Fibroblast of the aortic adventitia (primary cell): ENCODE measurements around the gene HHIP. TPM values are rescaled to one million over a fixed set of nuclear protein-coding genes. Genes with fewer than 3 reads are reported as not detected.
A peak's percentile ranks its signal among the peaks of the same experiment; 100 is the strongest.

Experiments used
- DNase-seq: peaks from one replicate; pipeline ENCODE4 v3.0.0-alpha.2; 2010; ENCODE audit warnings: low read depth
- H3K4me3 ChIP-seq: 2 replicates; pipeline ENCODE4 v1.5.1; 2011; ENCODE audit warnings: low read depth, mild to moderate bottlenecking, control low read depth, low read length, moderate library complexity
- total RNA-seq: library from RNA; depleted of rRNA; stranded (reverse); fragments of >200 nt; gene quantifications from 2 replicates; pipeline ENCODE4 v1.2.3, GENCODE V29; 2012; ENCODE audit warnings: low replicate concordance
- TF ChIP-seq, protein P1 (sequence below): IDR thresholded peaks from 2 replicates; pipeline ENCODE4 v1.5.1; 2011; ENCODE audit warnings: mild to moderate bottlenecking, low read length, control low read depth, inconsistent platforms; ENCODE audit not compliant: insufficient read depth

HHIP gene
- total RNA-seq, 1 donor = 16.0 TPM

DNA sequence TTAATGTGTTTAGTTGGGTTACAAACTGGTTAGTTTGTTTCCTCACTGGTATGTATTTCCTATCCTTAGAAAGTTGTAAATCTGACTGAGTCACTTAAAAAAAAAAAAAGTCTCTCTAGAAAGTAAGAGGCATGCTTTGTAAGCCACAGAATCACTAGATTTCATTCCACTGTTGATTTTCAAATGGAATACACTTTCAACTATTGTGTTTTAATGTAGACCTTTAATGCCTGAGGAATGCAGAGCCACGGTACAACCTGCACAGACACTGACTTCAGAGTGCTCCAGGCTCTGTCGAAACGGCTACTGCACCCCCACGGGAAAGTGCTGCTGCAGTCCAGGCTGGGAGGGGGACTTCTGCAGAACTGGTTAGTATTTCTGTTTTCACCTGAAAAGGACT is 88.6 kb downstream of the HHIP start:
- no peak overlapping the region for H3K4me3 ChIP-seq
- TF ChIP-seq, protein P1, sequence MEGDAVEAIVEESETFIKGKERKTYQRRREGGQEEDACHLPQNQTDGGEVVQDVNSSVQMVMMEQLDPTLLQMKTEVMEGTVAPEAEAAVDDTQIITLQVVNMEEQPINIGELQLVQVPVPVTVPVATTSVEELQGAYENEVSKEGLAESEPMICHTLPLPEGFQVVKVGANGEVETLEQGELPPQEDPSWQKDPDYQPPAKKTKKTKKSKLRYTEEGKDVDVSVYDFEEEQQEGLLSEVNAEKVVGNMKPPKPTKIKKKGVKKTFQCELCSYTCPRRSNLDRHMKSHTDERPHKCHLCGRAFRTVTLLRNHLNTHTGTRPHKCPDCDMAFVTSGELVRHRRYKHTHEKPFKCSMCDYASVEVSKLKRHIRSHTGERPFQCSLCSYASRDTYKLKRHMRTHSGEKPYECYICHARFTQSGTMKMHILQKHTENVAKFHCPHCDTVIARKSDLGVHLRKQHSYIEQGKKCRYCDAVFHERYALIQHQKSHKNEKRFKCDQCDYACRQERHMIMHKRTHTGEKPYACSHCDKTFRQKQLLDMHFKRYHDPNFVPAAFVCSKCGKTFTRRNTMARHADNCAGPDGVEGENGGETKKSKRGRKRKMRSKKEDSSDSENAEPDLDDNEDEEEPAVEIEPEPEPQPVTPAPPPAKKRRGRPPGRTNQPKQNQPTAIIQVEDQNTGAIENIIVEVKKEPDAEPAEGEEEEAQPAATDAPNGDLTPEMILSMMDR = no peak
- DNase-seq = peak; percentile 42

DNA sequence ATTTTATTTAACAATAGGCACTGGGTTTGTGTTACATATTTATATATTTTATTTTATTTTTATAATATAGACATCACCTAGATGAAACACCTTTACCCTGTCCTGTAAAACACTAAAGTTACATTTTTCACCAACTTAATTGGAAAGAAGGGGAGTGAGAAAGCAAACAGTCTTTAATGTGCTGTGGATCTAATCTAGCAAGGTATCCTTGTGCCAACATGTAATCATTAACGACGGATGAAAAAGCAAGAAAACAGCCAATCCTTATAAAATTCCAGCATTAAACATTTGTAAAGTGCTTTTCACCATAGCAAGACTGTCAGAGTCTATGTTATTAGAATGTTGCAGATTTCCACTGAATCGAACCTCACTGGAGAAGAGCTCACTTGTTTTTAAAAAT is 92.7 kb downstream of the HHIP start:
- no peak for DNase-seq
- H3K4me3 ChIP-seq = no peak overlapping the region
- TF ChIP-seq, protein P1 = no peak

DNA sequence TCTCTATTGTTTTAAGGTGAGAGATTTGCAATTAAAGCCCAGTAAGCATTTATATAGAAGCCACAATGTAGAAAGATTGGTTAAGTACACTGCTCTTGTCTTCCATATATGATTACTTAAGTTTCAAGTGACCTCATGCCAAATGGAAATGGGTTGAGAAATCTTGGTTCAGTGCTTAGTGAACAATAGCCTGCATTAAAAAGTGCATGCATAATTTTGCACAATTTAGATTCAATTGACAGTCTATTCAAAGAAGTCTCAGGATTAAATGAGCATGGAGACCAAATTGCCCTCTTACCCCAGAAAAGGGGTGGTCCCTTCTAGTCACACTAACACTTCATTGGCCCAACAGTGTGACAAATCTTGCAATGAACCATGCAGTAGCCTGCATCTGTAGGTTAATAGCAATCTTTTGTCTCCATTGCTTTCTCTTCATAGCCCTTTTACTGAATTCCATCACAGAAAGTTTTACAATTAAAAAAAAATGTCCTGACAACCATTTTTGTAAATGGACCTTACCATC is 93.6 kb downstream of the HHIP start:
- peak; percentile 18 for DNase-seq
- TF ChIP-seq, protein P1 = no peak
- H3K4me3 ChIP-seq = no peak overlapping the region

DNA sequence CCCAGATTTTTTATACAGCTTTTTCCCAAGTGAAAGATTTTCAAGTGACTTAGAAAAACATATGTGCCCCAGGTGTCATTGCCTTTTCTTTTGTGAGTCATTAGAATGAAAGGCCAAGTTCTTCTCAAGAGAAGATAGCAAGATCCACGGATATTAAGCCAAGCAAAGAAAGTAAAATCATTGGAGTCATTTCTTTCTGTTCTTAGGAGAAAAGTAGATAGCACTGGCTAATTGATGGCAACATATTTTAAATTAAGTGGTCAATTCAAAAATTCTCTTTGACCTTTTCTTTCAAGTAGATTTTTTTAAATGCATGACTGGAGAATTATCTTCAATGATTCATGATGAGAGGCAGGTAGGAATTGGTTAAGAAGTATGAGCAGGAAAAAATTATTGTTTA is 94.4 kb downstream of the HHIP start:
- TF ChIP-seq, protein P1 = no peak
- DNase-seq = peak; percentile 23
- H3K4me3 ChIP-seq = no peak overlapping the region

DNA sequence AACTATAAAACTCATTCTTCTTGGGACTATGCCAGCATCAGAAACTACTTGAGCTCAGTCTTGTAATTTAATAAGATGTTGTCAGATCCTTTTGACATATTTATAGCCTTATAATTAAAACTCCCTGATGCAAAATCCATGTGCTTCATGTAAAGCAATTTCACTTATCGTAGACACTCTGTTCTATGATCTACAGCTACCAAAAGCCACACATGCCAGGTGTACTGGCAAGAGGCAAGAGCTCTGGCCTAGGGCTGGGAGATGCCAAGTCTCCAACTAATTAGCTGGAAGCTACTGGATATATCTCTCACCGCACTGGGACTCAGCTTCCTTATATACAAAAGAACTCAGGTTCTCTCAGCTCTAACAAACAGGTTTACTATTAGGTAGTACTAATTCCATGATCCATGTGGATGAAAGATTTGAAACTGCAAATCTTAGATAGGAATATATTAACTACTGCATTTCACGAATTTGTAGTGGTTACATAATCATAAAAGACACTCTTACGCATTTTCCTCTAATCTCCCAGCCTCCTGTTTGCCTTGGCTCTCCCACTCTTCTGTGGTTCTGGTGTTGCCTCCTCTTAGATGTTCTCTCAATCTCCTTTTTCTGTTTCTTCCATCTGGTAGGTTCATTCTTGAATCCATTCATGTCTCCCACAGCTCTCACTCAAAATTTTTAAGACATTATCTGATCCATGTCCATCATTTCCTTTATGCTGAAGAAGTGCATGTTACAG is 103.0 kb downstream of the HHIP start:
- no peak overlapping the region for H3K4me3 ChIP-seq
- DNase-seq = peak; percentile 52
- TF ChIP-seq, protein P1 = no peak

DNA sequence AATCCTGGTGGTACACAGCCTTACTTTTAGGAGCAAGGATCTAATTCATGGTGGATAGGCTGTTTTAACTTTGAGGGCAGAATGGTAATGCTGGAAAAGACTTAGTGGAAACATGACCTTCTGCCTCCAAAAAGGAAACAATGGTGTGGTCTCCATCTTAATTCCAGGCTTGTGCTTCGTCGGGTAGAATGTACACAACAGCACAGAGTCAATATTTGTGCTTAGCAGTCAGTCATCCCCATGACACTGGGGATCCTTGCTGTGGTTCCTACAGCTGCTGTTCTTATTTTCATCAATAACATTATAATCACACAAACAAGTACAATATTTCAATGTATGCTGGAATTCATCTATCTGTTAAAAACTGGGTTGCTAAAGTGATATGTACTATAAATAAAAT is 104.4 kb downstream of the HHIP start:
- no peak for DNase-seq
- TF ChIP-seq, protein P1 = no peak
- H3K4me3 ChIP-seq = no peak overlapping the region
